GM12878 (cell line): ENCODE results near the gene RICTOR.

Source experiments
- ESRRA ChIP-seq: IDR thresholded peaks from 2 replicates; pipeline ENCODE4 v1.6.1; 2012; ENCODE audit warnings: mild to moderate bottlenecking, low read length, improper control_type of control experiment
- TAF1 ChIP-seq: IDR thresholded peaks from 2 replicates; pipeline ENCODE4 v1.6.1; 2011; ENCODE audit warnings: mild to moderate bottlenecking, low read depth, low read length, borderline replicate concordance

DNA sequence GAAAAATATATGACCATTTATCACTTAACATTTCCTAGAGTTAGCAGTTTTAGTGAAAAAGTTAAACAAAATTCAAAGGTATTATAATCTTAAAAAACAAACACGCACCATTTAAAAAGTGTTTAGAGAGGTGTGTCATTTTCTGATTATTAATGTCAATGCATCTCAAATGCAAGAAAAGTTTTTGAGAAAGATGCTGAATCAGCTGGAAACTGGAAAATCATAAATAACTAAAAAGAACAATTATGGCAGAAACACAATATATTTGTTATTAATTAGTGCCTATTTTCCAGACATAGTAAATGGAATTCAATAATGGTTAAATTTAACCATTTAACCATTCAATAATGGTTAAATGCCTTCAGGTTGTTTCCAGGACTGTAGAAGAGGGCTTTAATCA lies 64.9 kb downstream of the RICTOR start:
- TF ChIP-seq ESRRA (no peak), TAF1 (no peak)
